Gastrocnemius medialis (tissue), 4 donors: ENCODE data around the gene ADGRG1.

Experiments
- POLR2A ChIP-seq, 2 donors: fragments of 450-650 bp; IDR thresholded peaks; one replicate each; pipeline ENCODE4 v1.6.1; 2017; ENCODE audit warnings: antibody characterized with exemption in 2 of 2, mild to moderate bottlenecking in 2 of 2, moderate library complexity in 2 of 2
- TF ChIP-seq, protein P1 (sequence below), 5 experiments: fragments of 450-650 bp in 3 of 5; fragments of 200-600 bp in 2 of 5; sonication (generic) in 2 of 5; IDR thresholded peaks in 4 of 5; conservative IDR thresholded peaks in 1 of 5; 1 replicate in 4 of 5; 2 replicates in 1 of 5; pipeline ENCODE4 v1.5.1; 2016 to 2019; ENCODE audit warnings: antibody characterized with exemption in 5 of 5, mild to moderate bottlenecking in 3 of 5, moderate library complexity in 3 of 5

DNA sequence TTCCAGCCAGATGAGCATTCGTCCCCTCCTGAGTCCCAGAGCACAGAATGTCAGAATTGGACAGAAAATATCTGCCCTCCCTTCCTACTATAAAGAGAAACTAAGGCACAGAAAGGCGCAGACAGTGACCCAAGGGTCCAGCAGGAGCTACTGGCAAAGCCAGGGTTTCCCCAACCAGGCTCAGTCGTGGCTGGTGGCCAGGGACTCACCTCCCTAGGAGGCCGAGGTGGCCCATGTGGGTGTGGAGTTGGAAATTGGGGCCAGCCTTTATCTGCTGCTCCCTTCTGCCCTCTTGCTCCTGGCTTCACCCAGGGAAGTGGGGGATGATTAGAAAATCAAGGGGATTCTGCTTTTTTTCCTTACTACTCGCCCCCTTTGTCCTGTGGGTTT, 67.2 kb downstream of the ADGRG1 start:
- no peak for TF ChIP-seq POLR2A (IDR thresholded peaks at IDR 0.05)
- TF ChIP-seq, protein P1, sequence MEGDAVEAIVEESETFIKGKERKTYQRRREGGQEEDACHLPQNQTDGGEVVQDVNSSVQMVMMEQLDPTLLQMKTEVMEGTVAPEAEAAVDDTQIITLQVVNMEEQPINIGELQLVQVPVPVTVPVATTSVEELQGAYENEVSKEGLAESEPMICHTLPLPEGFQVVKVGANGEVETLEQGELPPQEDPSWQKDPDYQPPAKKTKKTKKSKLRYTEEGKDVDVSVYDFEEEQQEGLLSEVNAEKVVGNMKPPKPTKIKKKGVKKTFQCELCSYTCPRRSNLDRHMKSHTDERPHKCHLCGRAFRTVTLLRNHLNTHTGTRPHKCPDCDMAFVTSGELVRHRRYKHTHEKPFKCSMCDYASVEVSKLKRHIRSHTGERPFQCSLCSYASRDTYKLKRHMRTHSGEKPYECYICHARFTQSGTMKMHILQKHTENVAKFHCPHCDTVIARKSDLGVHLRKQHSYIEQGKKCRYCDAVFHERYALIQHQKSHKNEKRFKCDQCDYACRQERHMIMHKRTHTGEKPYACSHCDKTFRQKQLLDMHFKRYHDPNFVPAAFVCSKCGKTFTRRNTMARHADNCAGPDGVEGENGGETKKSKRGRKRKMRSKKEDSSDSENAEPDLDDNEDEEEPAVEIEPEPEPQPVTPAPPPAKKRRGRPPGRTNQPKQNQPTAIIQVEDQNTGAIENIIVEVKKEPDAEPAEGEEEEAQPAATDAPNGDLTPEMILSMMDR (IDR thresholded peaks at IDR 0.05 in 4 of 5, conservative IDR thresholded peaks at IDR 0.05 in 1 of 5): no peak
